NAMALWA (cell line): ENCODE results near the gene TNNI3K.
A peak's percentile ranks its signal among the peaks of the same experiment; 100 is the strongest.
"Not testable (repeated sequence)": the region's sequence is repeated elsewhere in the genome, so short reads cannot be mapped to it uniquely, and the experiment has no call there.

Experiments
- DNase-seq: peaks from one replicate; pipeline ENCODE4 v3.0.0-alpha.2; 2015; ENCODE audit warnings: low spot score

The TNNI3K gene, protein sequence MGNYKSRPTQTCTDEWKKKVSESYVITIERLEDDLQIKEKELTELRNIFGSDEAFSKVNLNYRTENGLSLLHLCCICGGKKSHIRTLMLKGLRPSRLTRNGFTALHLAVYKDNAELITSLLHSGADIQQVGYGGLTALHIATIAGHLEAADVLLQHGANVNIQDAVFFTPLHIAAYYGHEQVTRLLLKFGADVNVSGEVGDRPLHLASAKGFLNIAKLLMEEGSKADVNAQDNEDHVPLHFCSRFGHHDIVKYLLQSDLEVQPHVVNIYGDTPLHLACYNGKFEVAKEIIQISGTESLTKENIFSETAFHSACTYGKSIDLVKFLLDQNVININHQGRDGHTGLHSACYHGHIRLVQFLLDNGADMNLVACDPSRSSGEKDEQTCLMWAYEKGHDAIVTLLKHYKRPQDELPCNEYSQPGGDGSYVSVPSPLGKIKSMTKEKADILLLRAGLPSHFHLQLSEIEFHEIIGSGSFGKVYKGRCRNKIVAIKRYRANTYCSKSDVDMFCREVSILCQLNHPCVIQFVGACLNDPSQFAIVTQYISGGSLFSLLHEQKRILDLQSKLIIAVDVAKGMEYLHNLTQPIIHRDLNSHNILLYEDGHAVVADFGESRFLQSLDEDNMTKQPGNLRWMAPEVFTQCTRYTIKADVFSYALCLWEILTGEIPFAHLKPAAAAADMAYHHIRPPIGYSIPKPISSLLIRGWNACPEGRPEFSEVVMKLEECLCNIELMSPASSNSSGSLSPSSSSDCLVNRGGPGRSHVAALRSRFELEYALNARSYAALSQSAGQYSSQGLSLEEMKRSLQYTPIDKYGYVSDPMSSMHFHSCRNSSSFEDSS

DNA sequence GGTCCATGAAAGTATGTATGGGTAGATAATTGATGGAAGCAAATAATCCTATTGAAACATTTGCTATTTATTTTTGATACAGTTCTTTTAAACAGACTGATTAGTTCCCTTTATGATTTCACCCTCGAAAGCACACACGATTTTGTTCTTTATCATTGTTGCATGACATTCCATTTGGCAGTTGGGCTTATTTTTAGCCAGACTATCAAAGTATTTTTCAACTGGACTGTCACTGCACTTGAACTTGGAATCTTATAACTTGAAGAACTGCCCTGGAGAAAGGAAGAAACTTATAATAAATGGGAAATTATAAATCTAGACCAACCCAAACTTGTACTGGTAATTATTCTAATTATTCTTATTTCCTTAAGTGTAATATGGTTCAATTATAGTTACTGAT is at the start of gene TNNI3K:
Gene TNNI3K, plus strand, starts transcription at position 235 of the 400 bp plus-strand sequence. Its CDS starts 65 bp downstream, at position 300.
- no peak for DNase-seq

DNA sequence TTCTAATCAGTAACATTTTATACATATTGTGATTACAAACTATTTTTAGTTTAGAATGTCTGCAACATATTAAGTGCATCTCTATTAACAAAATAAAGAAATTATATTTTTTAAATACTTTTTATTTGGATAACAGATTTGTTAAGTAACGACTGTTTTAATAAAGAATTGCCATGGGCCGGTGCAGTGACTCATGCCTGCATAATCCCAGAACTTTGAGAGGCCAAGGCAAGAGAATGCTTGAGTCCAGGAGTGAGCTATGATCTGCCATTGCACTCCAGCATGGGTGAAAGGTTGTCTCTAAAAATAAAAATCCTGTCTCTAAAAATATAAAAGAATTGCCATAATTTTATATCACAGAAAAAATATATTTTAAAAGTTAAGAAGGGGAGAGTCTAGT is 41.3 kb upstream of the TNNI3K start:
- DNase-seq: no peak

DNA sequence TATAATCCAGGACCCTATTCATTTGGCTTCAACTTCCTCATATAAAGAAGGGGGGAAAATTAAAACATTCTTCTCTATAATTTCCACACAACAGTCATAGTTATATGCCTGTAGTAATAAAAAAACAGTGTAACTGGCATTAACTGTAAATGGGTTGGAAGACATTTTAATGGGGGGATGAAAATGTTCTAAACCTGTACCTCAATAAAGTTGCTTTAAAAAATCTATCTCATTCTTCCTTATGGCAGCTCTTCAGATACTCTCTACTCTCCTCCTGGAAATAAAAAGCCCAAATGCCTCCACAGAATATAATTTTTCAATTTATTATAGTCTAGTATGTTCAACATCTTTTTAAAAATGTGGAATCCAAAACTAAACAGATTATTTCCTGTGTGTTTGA is 39.8 kb upstream of the TNNI3K start:
- no peak for DNase-seq

DNA sequence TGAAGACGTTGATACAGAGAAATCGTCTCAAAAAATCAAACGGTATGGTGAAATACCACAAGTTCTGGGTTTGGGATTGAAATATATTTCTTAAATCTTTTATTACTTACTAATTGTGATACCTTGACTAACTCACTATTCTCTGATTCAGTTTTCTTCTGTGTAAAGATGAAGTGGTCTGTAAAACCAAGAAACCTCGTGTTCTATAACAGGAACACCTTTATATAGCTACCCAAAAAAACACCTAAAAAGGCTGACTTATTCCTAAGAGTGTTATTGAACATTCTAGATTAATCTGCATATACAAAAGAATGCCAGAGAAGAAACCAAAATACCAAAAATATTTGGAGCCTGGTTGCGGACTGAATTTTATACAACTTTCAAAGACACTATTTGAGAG is 37.9 kb upstream of the TNNI3K start:
- no peak for DNase-seq

DNA sequence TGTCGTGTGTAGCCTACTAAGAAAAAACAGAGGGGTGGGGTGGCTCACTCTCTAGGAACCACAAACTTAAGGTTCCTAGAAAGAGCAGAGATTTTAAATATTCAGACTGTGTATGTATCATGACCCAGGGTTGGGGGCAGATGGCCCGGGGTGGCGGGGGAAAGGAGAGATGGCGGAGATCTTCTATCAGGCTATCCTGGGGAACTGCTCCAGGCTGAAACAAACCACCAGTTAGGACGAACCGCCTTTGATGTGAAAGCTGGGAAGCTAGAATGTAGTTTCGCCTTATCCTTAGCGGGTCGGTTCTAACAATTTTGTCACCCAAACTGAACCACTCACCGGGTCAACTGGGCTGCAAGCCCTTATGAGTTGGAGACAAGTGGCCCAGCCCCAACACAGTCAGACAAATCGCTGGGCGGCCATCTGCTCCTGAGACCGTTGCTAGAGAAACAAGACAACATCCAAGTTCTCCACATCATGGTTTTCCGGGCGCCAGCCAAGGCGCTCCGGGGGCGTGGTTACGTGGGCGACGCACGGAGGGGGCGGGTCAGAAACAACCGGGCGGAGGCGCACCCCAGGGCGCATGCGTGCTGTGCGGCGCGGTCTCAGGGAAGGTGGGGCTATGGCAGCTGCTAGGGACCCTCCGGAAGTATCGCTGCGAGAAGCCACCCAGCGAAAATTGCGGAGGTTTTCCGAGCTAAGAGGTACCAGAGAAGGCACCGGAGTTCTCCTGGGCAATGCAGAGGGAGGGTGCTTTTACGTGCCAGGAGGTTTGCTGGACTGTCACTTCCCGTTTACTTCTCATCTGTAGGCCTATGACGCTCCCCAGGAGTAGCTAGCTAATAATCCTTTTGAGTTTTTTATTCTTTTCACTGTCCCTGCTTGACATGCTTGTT is 37.3 kb upstream of the TNNI3K start, which contains the start of the genes FPGT and LRRIQ3:
Gene FPGT, plus strand, starts transcription at position 586 of the 896 bp plus-strand sequence. Its CDS starts 37 bp downstream, at position 623.
Gene LRRIQ3, minus strand, starts transcription at position 520 of the 896 bp plus-strand sequence. CDS start 14,492 bp downstream, outside the sequence.
- peak; percentile 96 for DNase-seq

DNA sequence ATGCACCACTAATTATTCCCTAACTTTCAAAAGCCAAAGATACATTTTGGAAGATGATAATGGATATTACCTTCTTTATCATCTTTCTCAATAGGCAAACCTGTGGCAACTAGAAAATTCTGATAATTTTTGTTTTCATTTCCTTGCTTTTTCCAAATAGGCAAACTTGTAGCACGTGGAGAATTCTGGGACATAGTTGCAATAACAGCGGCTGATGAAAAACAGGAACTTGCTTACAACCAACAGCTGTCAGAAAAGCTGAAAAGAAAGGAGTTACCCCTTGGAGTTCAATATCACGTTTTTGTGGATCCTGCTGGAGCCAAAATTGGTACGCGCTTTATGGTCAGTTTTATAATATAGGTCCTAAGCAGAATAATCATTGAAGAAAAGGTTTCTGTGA is 35.7 kb upstream of the TNNI3K start:
- DNase-seq: peak; percentile 2

DNA sequence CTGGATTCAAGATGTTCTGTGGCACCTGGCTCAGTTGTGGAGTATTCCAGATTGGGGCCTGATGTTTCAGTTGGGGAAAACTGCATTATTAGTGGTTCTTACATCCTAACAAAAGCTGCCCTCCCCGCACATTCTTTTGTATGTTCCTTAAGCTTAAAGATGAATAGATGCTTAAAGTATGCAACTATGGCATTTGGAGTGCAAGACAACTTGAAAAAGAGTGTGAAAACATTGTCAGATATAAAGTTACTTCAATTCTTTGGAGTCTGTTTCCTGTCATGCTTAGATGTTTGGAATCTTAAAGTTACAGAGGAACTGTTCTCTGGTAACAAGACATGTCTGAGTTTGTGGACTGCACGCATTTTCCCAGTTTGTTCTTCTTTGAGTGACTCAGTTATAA is 29.9 kb upstream of the TNNI3K start:
- no peak for DNase-seq

DNA sequence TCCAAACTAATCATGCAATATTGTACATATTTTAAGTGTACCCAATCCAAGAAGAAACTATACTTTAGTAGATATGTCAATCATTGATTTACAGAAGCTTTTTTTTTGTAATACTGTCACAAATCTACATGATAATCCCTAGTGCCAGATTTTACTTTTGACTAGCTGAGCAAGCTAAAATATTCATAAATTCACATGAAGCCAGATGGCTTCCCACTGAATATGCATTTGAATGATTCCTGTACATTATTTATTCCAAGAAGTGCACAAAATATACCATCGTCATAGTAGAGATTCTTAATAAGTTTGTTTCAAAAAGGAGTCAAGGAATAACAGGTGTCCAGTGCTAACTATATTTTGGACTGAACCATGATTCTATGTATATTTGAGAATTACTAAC is 20.0 kb upstream of the TNNI3K start:
- DNase-seq: no peak

DNA sequence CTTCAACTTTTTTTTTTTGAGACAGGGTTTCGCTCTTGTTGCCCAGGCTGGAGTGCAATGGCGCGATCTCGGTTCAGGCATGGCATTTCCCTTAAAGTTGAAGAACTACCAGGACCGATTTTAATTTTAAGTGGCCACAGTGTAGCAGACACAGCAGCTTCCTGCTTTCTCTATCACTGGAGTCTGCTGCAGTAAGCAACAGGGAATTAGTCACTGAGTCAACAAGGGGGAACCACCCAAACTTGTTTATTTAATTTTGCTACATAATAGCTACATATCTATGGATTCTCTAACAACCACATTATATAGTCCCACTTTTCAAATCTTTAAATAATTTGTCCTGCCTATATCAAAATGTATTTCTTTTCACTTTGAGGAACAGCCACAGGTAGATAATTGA is 12.5 kb upstream of the TNNI3K start:
- no peak for DNase-seq

DNA sequence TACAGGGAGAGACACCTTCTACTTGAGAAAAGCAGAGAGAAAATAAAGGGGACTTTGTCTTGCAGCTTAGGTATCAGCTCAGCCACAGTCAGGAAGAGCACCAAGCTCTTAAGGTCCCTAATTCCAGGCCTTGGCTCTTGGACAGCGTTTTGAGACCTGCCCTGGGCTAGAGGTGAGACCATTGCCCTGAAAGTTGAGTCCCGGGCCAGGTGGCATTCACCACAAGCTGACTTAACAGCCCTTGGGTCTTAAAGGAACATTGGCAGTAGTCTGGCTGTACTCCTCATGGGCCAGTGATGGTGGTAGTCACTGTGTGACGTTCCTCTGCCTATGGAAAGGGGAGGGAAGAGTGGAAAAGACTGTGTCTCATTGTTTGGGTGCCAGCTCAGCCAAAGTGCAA is 11.7 kb upstream of the TNNI3K start:
- DNase-seq: no peak

DNA sequence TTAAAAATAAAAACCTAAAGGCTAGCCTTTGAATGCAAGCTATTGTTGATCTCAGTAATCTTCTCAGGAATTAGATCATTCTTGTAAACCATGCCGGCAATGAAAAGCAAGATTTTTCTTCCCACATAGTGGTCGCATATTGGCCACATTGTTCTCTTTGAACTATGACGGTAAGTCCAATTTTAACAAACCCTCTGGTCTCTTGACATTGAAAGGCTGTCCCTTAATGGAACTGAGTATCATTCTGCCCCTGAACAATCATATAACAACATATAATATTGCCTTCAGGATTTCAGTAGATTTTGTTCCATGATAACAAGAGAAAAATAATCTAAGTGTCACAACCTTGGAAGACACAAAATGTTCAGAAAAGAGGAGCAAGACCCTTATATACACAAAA is 1.3 kb downstream of the TNNI3K start:
- DNase-seq: no peak

DNA sequence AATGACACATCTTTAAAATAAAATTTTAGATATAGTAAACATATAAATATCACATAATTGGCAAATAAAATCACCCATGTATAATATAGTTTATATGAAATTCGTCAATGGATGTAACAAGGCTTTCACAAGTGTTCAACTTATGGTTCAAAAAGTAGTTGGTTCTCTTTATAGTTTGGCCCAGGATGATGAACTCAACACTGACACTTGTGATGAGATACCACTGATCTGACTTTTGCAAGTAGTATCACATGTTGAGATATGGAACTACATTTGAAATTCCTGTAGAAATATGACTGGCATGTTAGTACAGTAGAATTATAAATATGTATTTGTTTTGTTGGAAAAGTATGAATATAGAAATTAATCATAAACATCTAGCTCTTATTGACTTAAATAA is 1.8 kb downstream of the TNNI3K start:
- no peak for DNase-seq

DNA sequence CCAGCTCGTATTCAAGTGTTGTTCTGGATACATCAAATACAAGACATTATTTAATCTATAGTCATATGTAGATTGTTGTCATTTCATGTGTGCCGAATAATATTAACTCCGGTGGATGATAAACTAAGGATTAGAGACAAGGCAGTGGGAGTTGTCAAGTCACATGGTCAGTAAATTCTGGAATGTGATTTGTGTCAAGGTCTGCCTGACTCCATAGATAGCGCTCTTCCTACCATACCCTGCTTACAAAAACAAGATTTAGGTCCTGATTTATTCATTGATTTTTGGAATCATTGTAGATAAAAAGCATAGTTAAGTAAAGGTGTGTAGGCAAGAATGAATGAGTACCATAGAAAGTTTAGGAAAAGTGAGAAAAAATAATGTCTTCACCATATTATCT is 2.6 kb downstream of the TNNI3K start:
- DNase-seq: no peak

DNA sequence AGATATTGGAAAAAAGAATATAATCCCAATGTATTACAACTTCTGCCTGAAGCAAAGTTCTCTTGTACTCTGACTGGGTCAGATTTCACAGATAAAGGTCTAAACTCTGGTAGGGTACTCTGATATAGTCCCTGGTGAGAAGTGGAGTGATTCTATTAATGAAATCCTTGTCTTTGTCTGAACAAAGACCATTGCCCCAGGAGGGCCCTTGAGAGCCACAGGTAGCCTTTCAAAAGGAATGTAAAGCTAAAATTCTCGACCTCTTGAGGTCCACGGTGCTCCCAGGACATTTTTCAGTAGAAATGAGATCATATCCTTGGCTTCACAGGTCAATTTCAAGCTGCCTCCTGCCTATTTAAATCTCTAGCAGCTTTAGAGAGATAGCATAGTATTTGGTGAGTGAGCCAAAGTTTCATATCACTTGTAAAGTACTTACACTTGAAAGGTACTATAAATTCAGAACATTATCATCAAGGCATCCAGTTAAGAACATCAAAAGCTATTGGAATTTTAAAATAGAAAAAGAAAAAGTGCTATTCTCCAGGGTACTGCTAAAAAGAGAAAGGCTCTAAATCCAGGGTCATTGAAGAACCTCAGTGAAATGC is 10.1 kb downstream of the TNNI3K start:
- DNase-seq: no peak

DNA sequence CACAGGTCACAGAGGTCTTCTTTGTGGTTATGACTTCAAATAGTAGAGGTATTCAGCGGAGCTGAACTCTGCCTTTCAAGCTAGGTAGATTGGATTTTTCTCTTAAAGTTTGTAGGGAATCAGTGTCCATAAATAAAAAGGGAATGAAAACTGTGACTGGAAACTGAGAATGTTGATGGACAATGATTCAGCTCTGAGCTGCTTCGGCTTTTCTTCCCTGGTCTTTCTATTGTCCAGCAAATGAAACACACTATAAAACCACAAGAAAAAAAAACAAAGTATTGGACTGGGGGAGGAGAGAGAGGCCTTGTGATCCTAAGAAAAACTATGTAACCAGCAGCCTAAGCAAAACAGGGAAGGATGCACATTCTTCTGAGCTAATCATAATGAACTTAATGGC is 11.1 kb downstream of the TNNI3K start:
- no peak for DNase-seq

DNA sequence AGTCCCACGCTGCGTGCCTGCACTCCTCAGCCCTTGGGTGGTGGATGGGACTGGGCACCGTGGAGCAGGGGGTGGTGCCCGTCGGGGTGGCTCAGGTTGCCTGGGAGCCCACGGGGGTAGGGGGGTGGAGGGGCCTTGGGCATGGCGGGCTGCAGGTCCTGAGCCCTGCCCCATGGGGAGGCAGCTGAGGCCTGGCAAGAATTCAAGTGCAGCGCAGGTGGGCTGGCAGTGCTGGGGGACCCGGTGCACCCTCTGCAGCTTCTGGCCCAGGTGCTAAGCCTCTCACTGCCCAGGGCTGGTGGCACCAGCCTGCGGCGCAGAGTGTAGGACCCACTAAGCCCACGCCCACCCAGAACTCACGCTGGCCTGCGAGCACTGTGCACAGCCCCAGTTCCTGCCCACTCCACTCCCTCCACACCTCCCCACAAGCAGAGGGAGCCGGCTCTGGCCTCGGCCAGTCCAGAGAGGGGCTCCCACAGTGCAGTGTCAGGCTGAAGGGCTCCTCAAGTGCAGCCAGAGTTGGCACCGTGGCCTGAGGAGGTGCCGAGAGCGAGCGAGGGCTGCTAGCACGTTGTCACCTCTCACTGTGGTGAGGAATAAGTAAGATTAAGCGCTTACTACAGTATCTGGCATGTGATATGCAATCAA is 12.8 kb downstream of the TNNI3K start:
- DNase-seq: no peak

DNA sequence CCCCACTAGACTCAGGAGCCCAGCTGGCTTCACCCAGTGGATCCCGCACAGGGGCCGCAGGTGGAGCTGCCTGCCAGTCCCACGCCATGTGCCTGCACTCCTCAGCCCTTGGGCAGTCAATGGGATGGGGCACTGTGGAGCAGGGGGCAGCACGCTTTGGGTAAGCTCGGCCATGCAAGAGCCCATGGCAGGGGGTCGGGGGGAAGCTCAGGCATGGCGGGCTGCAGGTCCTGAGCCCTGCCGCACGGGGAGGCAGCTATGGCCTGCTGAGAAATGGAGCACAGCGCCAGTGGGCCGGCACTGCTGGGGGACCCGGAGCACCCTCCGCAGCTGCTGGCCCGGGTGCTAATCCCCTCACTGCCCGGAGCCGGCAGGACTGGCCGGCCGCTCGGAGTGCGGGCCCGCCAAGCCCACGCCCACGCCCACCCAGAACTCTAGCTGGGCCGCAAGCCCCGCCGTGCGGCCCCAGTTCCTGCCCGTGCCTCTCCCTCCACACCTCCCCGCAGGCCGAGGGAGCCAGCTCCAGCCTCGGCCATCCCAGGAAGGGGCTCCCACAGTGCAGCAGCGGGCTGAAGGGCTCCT is 18.1 kb downstream of the TNNI3K start:
- not testable (repeated sequence) for DNase-seq

DNA sequence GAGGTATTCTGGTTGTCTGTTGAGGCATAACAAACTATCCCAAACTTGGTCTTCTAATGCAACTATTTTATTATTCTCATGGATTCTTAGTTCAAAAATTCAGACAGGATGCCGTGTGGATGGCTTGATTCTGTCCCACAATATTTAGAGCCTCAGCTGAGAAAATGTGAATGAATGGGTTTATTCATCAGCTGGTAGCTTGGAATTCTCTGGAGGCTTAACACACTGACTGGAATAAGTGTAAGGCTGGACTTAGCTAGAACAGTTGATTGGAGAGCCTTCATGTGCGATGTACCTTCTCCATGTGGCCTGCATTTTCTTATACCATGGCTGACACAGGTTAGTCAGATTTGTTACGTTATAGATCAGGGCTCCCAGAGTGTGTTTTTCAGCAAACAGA is 30.8 kb downstream of the TNNI3K start:
- DNase-seq: no peak

DNA sequence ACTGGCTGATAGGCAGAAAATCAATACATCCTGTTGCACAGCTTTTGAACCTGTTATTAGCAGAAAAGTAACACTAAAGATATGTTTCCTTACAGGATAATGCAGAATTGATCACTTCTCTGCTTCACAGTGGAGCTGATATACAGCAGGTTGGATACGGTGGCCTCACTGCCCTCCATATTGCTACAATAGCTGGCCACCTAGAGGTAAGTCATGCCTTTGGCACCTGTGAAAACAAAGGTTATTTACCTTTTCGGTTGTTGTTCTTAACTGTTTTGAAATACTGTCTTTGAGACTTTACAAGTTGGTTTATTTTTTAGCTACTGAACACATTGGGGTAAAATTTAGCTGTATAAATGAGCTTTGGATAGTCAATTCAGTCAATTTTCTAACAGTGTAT is 36.3 kb downstream of the TNNI3K start:
- DNase-seq: no peak

DNA sequence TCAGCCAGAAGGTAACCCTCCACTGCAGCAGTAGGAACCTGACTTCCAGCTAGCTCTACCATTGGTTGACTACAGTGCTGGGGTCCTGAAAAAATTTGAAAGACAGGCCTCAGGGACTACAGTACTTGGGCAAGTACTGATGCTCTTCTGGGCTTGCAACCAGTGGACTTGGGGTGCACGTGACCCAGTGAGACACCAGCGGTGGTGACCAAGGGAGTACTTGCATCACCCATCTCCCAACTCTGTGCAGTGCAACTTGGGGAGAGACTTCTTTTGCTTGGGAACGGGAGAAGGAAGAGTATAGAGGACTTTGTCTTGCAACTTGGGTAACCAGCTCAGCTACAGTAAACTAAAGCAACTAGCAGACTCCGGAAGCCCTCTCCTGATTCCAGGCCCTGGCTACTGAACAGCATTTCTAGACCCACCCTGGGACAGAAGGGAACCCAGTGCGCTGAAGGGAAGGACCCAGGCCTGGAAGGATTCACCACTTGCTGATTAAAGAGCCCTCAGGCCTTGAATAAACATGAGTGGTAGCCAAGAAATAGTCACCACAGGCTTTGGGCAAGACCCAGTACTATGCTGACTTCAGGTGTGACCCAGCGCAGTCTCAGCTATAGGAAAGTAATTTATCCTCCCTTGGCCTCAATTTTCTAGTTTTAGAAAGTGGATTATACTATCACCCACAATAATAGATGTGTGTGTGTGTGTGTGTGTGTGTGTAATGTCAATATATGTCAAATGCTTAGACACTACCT is 45.6 kb downstream of the TNNI3K start:
- no peak for DNase-seq
